Sigmoid colon (tissue), 4 donors: Measurements from ENCODE around the gene SYNGR1.

Source experiments
- EP300 ChIP-seq, 4 donors: sonication (generic); formaldehyde crosslinking; IDR thresholded peaks; one replicate each; pipeline ENCODE4 v1.6.1; 2017; ENCODE audit warnings: antibody characterized with exemption in 4 of 4
- POLR2A ChIP-seq, 2 donors: fragments of 450-650 bp; IDR thresholded peaks; one replicate each; pipeline ENCODE4 v1.6.1; 2016; ENCODE audit warnings: antibody characterized with exemption in 2 of 2, mild to moderate bottlenecking in 2 of 2, moderate library complexity in 2 of 2
- POLR2AphosphoS5 ChIP-seq, 4 donors: sonication (generic); formaldehyde crosslinking; IDR thresholded peaks; one replicate each; pipeline ENCODE4 v1.6.1; 2017; ENCODE audit warnings: antibody characterized with exemption in 4 of 4
- TF ChIP-seq, protein P1 (sequence below), 4 experiments: fragments of 450-650 bp in 3 of 4; fragments of 200-600 bp in 1 of 4; IDR thresholded peaks; one replicate each; pipeline ENCODE4 v1.5.1; 2016 to 2019; ENCODE audit warnings: antibody characterized with exemption in 4 of 4, mild to moderate bottlenecking in 3 of 4, moderate library complexity in 2 of 4

DNA sequence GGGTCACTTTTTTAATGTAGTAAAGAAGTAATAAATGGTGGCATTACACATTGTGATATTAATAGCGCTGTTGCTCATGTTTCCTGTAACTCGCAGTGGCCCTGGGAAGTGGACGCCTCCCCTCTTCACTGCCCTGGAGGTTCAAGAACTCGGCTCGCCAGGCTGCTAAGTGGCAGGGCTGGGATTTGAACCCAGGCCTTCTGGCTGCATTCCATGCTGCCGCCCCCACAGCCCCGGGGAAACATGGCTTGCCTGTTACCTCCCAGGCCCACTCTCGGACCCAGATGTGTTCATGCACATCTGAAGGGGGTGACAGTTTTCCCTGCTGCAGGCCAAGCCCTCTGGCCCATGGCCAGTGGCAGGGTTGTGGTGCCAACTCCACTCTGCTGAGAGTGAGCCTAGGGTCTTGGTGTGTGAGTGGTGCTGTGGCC lies 82.0 kb downstream of the SYNGR1 start:
- TF ChIP-seq, protein P1, sequence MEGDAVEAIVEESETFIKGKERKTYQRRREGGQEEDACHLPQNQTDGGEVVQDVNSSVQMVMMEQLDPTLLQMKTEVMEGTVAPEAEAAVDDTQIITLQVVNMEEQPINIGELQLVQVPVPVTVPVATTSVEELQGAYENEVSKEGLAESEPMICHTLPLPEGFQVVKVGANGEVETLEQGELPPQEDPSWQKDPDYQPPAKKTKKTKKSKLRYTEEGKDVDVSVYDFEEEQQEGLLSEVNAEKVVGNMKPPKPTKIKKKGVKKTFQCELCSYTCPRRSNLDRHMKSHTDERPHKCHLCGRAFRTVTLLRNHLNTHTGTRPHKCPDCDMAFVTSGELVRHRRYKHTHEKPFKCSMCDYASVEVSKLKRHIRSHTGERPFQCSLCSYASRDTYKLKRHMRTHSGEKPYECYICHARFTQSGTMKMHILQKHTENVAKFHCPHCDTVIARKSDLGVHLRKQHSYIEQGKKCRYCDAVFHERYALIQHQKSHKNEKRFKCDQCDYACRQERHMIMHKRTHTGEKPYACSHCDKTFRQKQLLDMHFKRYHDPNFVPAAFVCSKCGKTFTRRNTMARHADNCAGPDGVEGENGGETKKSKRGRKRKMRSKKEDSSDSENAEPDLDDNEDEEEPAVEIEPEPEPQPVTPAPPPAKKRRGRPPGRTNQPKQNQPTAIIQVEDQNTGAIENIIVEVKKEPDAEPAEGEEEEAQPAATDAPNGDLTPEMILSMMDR (IDR thresholded peaks at IDR 0.05), result no peak
- TF ChIP-seq POLR2A (IDR thresholded peaks at IDR 0.05), result no peak
- peak in 1 of 4 donors; percentile 2 for TF ChIP-seq EP300 (IDR thresholded peaks at IDR 0.05)
- TF ChIP-seq POLR2AphosphoS5 (IDR thresholded peaks at IDR 0.05), result no peak
